HepG2 (cell line): ENCODE data around the gene EPB41L1. TPM values are rescaled to one million over a fixed set of nuclear protein-coding genes. Genes with fewer than 3 reads are reported as not detected.
A peak's percentile ranks its signal among the peaks of the same experiment; 100 is the strongest.

Source experiments
- ATF7-NPFF ChIP-seq: sonication (generic); formaldehyde crosslinking; IDR thresholded peaks from 2 replicates; pipeline ENCODE4 v1.8.1; 2023; ENCODE audit warnings: mild to moderate bottlenecking, low read depth, missing genetic modification reagents, moderate library complexity
- CHD2 ChIP-seq: IDR thresholded peaks from 2 replicates; pipeline ENCODE4 v1.6.1; 2011; ENCODE audit warnings: low read depth, low read length, improper control_type of control experiment
- FIP1L1 ChIP-seq: fragments of 200-400 bp; formaldehyde crosslinking; IDR thresholded peaks from 2 replicates; pipeline ENCODE4 v1.6.1; 2018; ENCODE audit warnings: low read depth, mild to moderate bottlenecking, low read length, moderate library complexity, borderline replicate concordance; ENCODE audit not compliant: insufficient read depth
- FOSL2 ChIP-seq: sonication (generic); formaldehyde crosslinking; IDR thresholded peaks from 2 replicates; pipeline ENCODE4 v1.4.0; 2020; ENCODE audit warnings: missing genetic modification reagents
- FOXO4 ChIP-seq: sonication (generic); formaldehyde crosslinking; conservative IDR thresholded peaks from 2 replicates; pipeline ENCODE4 v1.8.1; 2023; ENCODE audit warnings: missing genetic modification reagents
- GZF1 ChIP-seq: sonication (generic); formaldehyde crosslinking; IDR thresholded peaks from 2 replicates; pipeline ENCODE4 v1.5.1; 2020; ENCODE audit warnings: mild to moderate bottlenecking, missing genetic modification reagents
- HMGXB3 ChIP-seq: sonication (generic); formaldehyde crosslinking; IDR thresholded peaks from 2 replicates; pipeline ENCODE4 v1.4.0; 2020; ENCODE audit warnings: missing genetic modification reagents, borderline replicate concordance
- HNRNPLL ChIP-seq: fragments of 200-400 bp; formaldehyde crosslinking; IDR thresholded peaks from 2 replicates; pipeline ENCODE4 v1.6.1; 2017; ENCODE audit warnings: mild to moderate bottlenecking, low read depth, low read length; ENCODE audit not compliant: poor library complexity, severe bottlenecking
- HOXA5 ChIP-seq: sonication (generic); formaldehyde crosslinking; IDR thresholded peaks from 2 replicates; pipeline ENCODE4 v1.4.0; 2020; ENCODE audit warnings: missing genetic modification reagents
- KDM1A ChIP-seq: IDR thresholded peaks from 2 replicates; pipeline ENCODE4 v1.6.1; 2016; ENCODE audit warnings: missing compliant biosample characterization
- KLF12 ChIP-seq: sonication (generic); formaldehyde crosslinking; IDR thresholded peaks from 2 replicates; pipeline ENCODE4 v1.4.0; 2020; ENCODE audit warnings: missing genetic modification reagents, borderline replicate concordance
- KLF9 ChIP-seq: IDR thresholded peaks from 2 replicates; pipeline ENCODE4 v1.6.1; 2016; ENCODE audit warnings: low read depth
- MATR3 ChIP-seq: sonication (generic); formaldehyde crosslinking; IDR thresholded peaks from 2 replicates; pipeline ENCODE4 v1.4.0; 2020; ENCODE audit warnings: missing genetic modification reagents
- MYNN ChIP-seq: sonication (generic); formaldehyde crosslinking; IDR thresholded peaks from 2 replicates; pipeline ENCODE4 v1.4.0; 2020; ENCODE audit warnings: mild to moderate bottlenecking, low read depth, missing genetic modification reagents
- RARA ChIP-seq: IDR thresholded peaks from 2 replicates; pipeline ENCODE4 v1.6.1; 2016; ENCODE audit warnings: missing genetic modification reagents, missing compliant biosample characterization
- RBM22 ChIP-seq: fragments of 200-400 bp; formaldehyde crosslinking; optimal IDR thresholded peaks from 2 replicates; pipeline ENCODE3; 2017; ENCODE audit warnings: mild to moderate bottlenecking, low read length, moderate library complexity
- RXRB ChIP-seq: IDR thresholded peaks from 2 replicates; pipeline ENCODE4 v1.6.1; 2016; ENCODE audit warnings: borderline replicate concordance, missing genetic modification reagents, missing compliant biosample characterization
- SAP130 ChIP-seq: IDR thresholded peaks from 2 replicates; pipeline ENCODE4 v1.6.1; 2016; ENCODE audit warnings: low read depth
- ZFP36 ChIP-seq: fragments of 150-350 bp; IDR thresholded peaks from 2 replicates; pipeline ENCODE4 v1.6.1; 2018; ENCODE audit warnings: borderline replicate concordance, low read length, low read depth; ENCODE audit not compliant: partially characterized antibody
- ZNF24 ChIP-seq: fragments of 450-650 bp; IDR thresholded peaks from 2 replicates; pipeline ENCODE4 v1.6.1; 2017; ENCODE audit warnings: antibody characterized with exemption, mild to moderate bottlenecking
- ZNF274 ChIP-seq: sonication (generic); formaldehyde crosslinking; IDR thresholded peaks from 2 replicates; pipeline ENCODE4 v1.5.1; 2020; ENCODE audit warnings: mild to moderate bottlenecking, missing genetic modification reagents
- ZNF629 ChIP-seq: sonication (generic); formaldehyde crosslinking; conservative IDR thresholded peaks from 2 replicates; pipeline ENCODE4 v1.5.0; 2020; ENCODE audit warnings: missing genetic modification reagents
- ZNF737 ChIP-seq: sonication (generic); formaldehyde crosslinking; IDR thresholded peaks from 2 replicates; pipeline ENCODE4 v1.5.0; 2020; ENCODE audit warnings: missing genetic modification reagents, mild to moderate bottlenecking, borderline replicate concordance
- ZNF740 ChIP-seq: sonication (generic); formaldehyde crosslinking; IDR thresholded peaks from 2 replicates; pipeline ENCODE4 v1.4.0; 2020; ENCODE audit warnings: missing genetic modification reagents
- ZNF891 ChIP-seq: sonication (generic); formaldehyde crosslinking; IDR thresholded peaks from 2 replicates; pipeline ENCODE4 v1.5.0; 2020; ENCODE audit warnings: mild to moderate bottlenecking, missing genetic modification reagents
- polyA plus RNA-seq, 8 experiments: library from polyadenylated mRNA; depleted of rRNA in 3 of 8; stranded (reverse) in 7 of 8; unstranded in 1 of 8; fragments of >200 nt; fragmentation: Illumina TruSeq in 4 of 8; extraction: Trizol in 4 of 8; gene quantifications; 2 replicates each; pipeline versions ENCODE4 v1.2.1 to v1.2.3, GENCODE V29; 2011 to 2016; ENCODE audit warnings: low read depth in 4 of 8, missing spikeins in 1 of 8, mixed read lengths in 1 of 8; ENCODE audit not compliant: insufficient read depth in 1 of 8
- total RNA-seq, 5 experiments: library from RNA; depleted of rRNA; stranded (reverse); fragments of >200 nt; fragmentation: Illumina TruSeq; extraction: Trizol; gene quantifications; 2 replicates each; pipeline ENCODE4 v1.2.3, GENCODE V29; 2016; ENCODE audit warnings: low read depth in 1 of 5

The EPB41L1 gene
- total and polyA plus RNA-seq, 2 of the 13 experiments (the other 11 are each of a cell fraction or from before 2014, with no cell fraction given) = 16.7 to 39.0 TPM

- TF ChIP-seq CHD2 (no peak), ZNF629 (CRISPR knock-in tag) (peak; percentile 40), ZNF737 (CRISPR knock-in tag) (peak; percentile 98; the same call in 1 of the 2 replicates), ZNF740 (CRISPR knock-in tag) (no peak), KLF9 (CRISPR knock-in tag) (peak; percentile 77), KDM1A (no peak), HOXA5 (CRISPR knock-in tag) (no peak; the same call in 1 of the 2 replicates), ZNF274 (CRISPR knock-in tag) (no peak), RXRB (CRISPR knock-in tag) (0 out of 2 replicates have a peak, but pooled peaks have one; percentile 19), KLF12 (CRISPR knock-in tag) (no peak), ATF7-NPFF (CRISPR knock-in tag) (no peak), MYNN (CRISPR knock-in tag) (peak; percentile 56; the same call in 1 of the 2 replicates), ZNF24 (no peak), FOSL2 (CRISPR knock-in tag) (no peak), HNRNPLL (no peak), SAP130 (CRISPR knock-in tag) (peak; percentile 42; the same call in 1 of the 2 replicates), FIP1L1 (no peak), RBM22 (no peak), ZFP36 (no peak), RARA (CRISPR knock-in tag) (no peak), MATR3 (no peak), HMGXB3 (CRISPR knock-in tag) (no peak; the same call in 1 of the 2 replicates), ZNF891 (CRISPR knock-in tag) (no peak), GZF1 (CRISPR knock-in tag) (no peak), FOXO4 (no peak)
Observed at GRCh38 chr20:36182604-36183154, 28.1 kb downstream of the EPB41L1 start (continued).
